Activated naive CD8-positive, alpha-beta T cell (primary cell): ENCODE measurements around the gene TOR1AIP2.

Source experiments
- H3K27ac Mint-ChIP-seq: one replicate; pipeline ENCODE4 v1.8.0; 2021; ENCODE audit warnings: mixed read lengths
- H3K27me3 Mint-ChIP-seq: one replicate; pipeline ENCODE4 v1.8.0; 2021; ENCODE audit warnings: mixed read lengths
- H3K36me3 Mint-ChIP-seq: one replicate; pipeline ENCODE4 v1.8.0; 2021; ENCODE audit warnings: mixed read lengths
- H3K4me1 Mint-ChIP-seq: one replicate; pipeline ENCODE4 v1.8.0; 2021; ENCODE audit warnings: low read depth, mixed read lengths
- H3K4me3 Mint-ChIP-seq: one replicate; pipeline ENCODE4 v1.8.0; 2021; ENCODE audit warnings: mild to moderate bottlenecking, mixed read lengths
- H3K9me3 Mint-ChIP-seq: one replicate; pipeline ENCODE4 v1.8.0; 2021; ENCODE audit warnings: low read depth, mixed read lengths

Gene TOR1AIP2

DNA sequence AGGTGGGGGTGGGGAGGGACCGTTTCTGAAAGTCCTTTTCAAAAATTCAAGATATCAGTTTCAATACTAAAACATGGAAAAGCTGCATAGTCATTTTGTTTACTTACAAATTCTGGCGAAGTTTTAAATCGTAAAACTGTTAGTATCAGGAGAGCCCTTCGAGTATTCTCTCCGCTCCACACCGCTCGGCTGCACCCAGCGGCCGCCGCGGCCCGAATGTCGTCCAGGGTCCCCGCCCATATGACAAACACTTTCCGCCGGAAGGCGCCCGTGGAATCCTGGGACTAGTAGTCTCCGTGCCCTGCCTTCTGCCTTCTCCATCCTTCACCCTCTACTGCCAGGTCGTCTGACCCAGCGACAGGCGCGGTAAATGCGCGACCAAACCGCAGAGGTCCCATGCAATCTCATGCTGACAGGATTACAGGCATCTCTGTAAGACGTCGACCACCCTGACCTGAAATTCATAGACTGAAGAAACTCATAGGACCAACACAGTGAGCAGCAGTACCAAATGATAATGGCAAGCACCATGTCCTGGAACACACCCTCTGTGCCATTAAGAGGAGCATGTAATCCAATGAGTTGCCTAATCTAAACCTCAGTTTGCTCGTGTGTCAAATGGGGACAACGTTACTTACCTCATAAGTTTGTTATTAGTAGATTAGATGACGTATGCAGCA lies at the start of gene TOR1AIP2:
Gene TOR1AIP2 (minus strand): TSS at position 218 of the 680 bp plus-strand sequence. CDS start 25,138 bp downstream, outside the sequence.
- Mint-ChIP-seq H3K27me3 (no peaks in the 10 kb centered on the region), H3K9me3 (no peaks in the 10 kb centered on the region), H3K27ac (peak within 1 kb of the TSS; percentile 91), H3K4me3 (peak within 1 kb of the TSS; percentile 93), H3K36me3 (peaks cover 2% of the 10 kb centered on the region), H3K4me1 (peaks cover 60% of the 10 kb centered on the region)

DNA sequence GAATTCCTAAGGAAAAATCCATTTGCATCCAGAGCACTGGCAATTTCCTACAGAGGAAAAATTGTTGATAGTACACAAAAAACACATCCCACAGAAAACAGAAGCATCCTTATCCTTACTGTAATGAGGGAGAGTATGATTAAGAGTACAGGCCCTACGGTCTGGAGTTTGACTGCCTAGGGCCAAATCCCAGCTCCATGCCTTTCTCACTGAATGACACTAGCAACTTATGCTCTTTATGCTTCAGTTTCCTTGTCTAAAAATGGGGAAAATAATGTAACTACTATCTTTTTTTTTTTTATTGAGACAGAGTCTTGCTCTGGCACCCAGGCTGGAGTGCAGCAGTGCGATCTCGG lies 49.2 kb upstream of the TOR1AIP2 start:
- H3K4me3 Mint-ChIP-seq = no peak overlapping the region

DNA sequence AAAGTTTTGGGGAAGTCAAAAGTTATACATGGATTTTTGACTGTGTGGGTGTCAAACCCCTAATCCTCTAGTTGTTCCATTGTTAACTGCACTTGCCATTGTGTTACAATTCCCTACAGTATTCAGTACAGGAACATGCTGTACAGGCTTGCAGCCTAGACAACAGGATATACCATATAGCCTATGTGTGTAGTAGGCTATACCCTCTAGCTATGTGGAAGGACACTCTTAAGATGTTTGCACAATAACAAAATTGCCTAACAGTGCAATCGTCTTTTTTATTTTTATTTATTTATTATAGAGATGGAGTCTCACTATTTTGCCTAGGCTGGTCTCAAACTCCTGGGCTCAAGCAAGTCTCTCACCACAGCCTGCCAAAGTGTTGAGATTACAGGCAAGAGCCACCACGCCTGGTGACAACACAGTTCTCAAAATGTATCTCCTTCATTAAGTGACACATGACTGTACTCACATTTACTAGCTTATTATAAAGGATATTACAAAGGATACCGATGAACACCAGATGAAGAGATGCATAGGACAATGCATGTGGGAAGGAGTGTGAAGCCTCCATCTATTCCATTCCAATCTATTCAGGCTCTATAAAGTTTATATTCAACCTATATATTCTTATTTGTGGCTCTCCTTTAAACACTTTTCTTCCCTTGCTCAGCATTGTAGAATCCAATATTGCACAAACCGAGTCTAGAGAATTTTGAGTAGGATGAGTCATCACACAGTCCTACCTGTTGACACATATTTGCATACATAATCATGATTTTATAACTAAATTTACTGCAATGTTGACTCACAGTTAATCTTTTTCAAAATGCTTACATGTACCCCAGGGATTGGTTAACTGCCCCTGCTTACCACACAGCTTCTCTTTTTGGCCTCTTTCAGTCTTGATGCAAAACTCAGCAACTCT lies 48.6 kb upstream of the TOR1AIP2 start:
- Mint-ChIP-seq H3K27me3 (no peaks in the 10 kb centered on the region), H3K4me1 (no peaks in the 10 kb centered on the region), H3K27ac (no peak overlapping the region), H3K9me3 (peaks cover 3% of the 10 kb centered on the region), H3K36me3 (peaks cover 3% of the 10 kb centered on the region), H3K4me3 (no peak overlapping the region)

More for the DNA sequence above, 49.2 kb upstream of the TOR1AIP2 start:
- H3K27ac Mint-ChIP-seq = no peak overlapping the region
- no peaks in the 10 kb centered on the region for H3K4me1 Mint-ChIP-seq
- H3K27me3 Mint-ChIP-seq = no peaks in the 10 kb centered on the region
- peaks cover 3% of the 10 kb centered on the region for H3K9me3 Mint-ChIP-seq
- H3K36me3 Mint-ChIP-seq = peaks cover 3% of the 10 kb centered on the region

DNA sequence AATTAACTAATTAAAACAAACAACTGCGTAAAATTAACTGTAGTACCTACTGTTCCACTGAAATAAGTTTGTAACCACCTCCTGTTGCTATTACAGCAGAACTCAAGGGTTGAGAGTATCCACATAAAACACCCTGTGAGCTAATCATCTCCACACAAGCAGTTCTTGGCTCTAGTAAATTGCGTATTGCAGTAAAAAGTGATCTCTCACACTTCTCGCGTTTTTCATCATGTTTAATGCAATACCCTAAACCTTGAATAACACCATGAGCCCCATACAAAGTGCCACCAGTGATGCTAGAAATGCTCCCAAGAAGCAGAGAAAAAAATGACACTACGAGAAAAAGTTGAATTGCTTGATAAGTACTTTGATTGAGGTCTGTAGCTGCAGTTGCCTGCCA lies 47.7 kb upstream of the TOR1AIP2 start:
- Mint-ChIP-seq H3K36me3 (peaks cover 3% of the 10 kb centered on the region), H3K9me3 (peaks cover 3% of the 10 kb centered on the region), H3K27ac (no peak overlapping the region), H3K27me3 (no peaks in the 10 kb centered on the region), H3K4me3 (no peak overlapping the region), H3K4me1 (no peaks in the 10 kb centered on the region)

DNA sequence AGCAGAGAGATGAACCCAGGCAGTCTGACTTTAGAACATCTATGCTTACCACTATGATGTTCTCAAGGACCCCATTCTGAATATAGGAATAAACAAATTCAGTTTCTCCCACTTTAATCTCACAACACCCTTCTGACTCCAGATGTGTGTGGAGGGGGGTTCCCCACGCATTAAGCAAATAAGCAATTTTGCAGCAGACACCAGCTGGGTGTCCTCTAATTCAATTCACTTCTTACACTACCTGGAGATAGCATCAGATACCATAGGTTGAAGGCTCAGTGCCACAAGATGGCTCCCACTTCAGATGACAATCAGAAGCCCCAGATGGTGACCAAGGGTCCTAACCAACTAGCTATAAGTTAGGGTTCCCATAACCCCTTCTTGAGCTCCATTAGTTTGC lies 46.7 kb upstream of the TOR1AIP2 start:
- Mint-ChIP-seq H3K27me3 (no peaks in the 10 kb centered on the region), H3K4me3 (no peak overlapping the region), H3K9me3 (peaks cover 3% of the 10 kb centered on the region), H3K4me1 (no peaks in the 10 kb centered on the region), H3K36me3 (peaks cover 3% of the 10 kb centered on the region), H3K27ac (no peak overlapping the region)

DNA sequence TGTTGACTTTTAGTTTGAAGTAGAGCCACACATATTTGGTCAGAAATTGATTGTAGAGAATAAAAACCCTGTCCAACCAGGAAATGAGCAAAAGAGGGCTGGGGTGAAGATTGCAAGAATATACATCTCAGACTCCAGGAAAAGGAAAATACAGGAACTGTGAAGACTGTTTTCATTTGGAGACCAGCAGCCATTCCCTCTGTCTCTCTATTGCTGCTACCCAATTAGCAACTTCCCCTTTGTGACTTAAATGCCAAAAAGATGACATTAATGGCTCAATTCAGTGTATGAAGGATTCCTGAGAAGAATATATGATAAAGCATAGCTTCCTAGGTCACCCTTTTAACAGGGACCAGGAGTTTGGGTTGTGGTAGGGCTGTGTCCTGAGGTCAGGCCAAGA lies 45.4 kb upstream of the TOR1AIP2 start:
- Mint-ChIP-seq H3K36me3 (peaks cover 9% of the 10 kb centered on the region), H3K27ac (no peak overlapping the region), H3K9me3 (peaks cover 3% of the 10 kb centered on the region), H3K4me3 (no peak overlapping the region), H3K4me1 (peaks cover 6% of the 10 kb centered on the region), H3K27me3 (no peaks in the 10 kb centered on the region)

DNA sequence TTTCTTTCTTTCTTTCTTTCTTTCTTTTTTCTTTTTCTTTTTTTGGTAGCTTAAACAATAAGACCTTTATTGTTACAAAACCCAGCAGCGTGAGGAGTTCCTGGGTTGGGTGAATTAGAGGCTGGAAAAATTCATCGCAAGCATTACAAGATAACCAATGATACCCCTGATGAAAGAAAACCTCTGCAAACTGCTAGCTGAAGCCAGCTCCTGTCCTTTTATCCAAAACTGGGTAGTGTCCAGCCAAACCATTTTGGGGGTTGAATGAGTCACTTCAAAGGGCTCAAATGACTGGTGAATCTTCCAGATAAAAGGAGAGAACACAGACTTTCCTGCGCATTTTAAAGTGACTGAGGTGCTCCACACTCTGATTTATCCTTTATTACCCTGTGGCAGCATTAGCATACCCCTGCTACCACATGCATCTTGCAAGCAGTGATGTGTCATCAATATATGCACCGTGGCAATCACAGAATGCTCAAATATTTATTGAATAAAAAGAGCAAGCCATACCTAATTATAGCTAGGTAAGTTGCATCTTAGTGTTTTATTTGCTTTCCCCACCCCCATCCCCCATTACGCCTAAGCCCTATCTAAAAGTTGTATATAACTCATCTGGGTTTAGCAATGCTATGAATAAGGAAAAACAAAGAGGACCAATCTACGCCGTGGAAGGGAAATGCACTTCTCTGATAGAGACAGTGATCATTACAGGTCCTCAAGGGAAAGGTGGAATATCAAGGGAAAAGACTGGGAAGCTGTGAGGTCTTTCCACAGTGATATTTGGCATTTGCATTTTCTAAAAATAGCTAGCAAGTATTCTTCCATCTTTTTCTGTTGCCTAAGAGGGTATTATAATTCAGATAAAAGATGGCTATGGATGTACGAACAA lies 44.6 kb upstream of the TOR1AIP2 start:
- no peak overlapping the region for H3K4me3 Mint-ChIP-seq
- peaks cover 10% of the 10 kb centered on the region for H3K36me3 Mint-ChIP-seq
- H3K9me3 Mint-ChIP-seq = peaks cover 3% of the 10 kb centered on the region
- H3K27me3 Mint-ChIP-seq = no peaks in the 10 kb centered on the region
- no peak overlapping the region for H3K27ac Mint-ChIP-seq
- peaks cover 9% of the 10 kb centered on the region for H3K4me1 Mint-ChIP-seq

DNA sequence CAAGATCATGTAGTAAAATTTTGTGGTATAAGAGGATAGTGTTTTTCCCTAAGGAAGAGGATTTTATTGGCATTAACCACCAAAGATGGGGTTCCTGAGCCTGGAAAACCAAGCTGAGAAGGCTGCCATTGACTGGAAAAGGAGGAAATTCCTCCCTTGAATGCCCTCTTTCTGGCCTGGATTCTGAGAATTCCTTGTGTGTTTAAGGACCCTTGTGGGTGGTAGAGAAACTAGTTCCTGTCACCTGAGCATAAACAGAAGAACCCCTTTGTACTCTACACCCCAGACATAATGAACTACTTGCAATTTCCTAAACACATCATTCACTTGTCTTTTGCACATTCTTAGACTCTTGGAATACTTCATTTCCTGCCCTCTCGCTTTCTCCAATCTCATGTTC lies 43.9 kb upstream of the TOR1AIP2 start:
- Mint-ChIP-seq H3K27me3 (no peaks in the 10 kb centered on the region), H3K27ac (no peak overlapping the region), H3K9me3 (peaks cover 2% of the 10 kb centered on the region), H3K4me3 (no peak overlapping the region), H3K4me1 (peaks cover 9% of the 10 kb centered on the region), H3K36me3 (peaks cover 11% of the 10 kb centered on the region)

DNA sequence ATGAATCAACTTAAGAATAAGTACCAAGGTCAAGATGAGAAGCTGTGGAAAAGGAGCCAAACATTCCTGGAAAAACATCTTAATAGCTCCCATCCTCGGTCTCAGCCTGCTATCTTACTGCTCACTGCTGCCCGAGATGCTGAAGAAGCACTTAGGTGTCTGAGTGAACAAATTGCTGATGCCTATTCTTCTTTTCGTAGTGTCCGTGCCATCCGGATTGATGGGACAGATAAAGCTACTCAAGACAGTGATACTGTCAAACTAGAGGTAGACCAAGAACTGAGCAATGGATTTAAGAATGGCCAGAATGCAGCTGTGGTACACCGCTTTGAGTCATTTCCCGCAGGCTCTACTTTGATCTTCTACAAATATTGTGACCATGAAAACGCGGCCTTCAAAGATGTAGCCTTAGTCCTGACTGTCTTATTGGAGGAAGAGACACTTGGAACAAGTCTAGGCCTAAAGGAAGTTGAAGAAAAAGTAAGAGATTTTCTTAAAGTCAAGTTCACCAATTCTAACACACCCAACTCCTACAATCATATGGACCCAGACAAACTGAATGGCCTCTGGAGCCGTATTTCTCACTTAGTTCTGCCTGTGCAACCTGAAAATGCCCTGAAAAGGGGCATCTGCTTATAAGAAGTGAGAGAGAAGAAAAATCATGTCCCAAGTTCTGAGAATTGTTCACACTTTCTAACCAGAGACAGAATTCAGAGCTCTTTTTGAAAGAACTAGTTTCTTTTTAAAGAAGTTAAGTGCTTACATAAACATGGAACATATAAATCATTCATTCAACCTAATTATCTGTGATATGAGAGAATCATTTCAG lies 40.2 kb upstream of the TOR1AIP2 start:
- Mint-ChIP-seq H3K36me3 (peaks cover 11% of the 10 kb centered on the region), H3K4me3 (no peak overlapping the region), H3K4me1 (peaks cover 9% of the 10 kb centered on the region), H3K27me3 (no peaks in the 10 kb centered on the region), H3K27ac (peak overlapping the region; percentile 67), H3K9me3 (no peaks in the 10 kb centered on the region)

DNA sequence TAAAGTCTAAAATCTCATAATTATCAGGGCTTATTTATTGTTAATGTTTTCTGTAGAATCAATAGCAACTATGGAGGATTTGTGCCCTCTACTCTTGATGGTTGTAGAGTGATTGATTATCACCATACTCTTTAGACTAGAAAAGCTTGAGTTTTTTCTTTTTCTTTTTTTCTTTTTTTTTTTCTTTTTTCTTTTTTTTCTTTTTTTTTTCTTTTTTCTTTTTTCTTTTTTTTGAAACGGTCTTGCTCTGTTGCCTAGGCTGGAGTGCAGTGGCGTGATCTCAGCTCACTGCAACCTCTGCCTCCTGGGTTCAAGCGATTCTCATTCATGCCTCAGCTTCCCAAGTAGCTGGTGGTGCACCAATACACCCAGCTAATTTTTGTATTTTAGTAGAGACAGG lies 34.2 kb upstream of the TOR1AIP2 start:
- Mint-ChIP-seq H3K9me3 (no peaks in the 10 kb centered on the region), H3K4me3 (no peak overlapping the region), H3K27ac (no peak overlapping the region), H3K27me3 (no peaks in the 10 kb centered on the region), H3K36me3 (peaks cover 6% of the 10 kb centered on the region), H3K4me1 (peaks cover 11% of the 10 kb centered on the region)

DNA sequence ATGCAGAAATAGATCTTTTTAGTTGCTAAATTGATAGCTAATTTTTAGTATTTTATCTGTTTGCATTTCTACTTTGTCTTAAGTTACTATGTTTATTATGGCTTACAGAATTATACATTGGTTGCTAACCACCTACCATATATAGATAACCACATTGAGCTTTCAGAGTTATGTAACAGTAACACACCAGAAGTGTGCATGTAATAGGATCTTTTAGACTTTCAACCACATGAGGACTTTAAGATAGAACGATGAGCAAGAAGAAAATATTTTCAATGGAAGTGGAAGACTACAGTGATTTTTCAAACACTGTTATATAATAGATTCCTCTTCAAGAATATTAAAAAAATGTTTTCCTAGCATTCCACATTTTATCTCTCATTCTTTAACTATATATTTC lies 33.3 kb upstream of the TOR1AIP2 start:
- Mint-ChIP-seq H3K9me3 (no peaks in the 10 kb centered on the region), H3K27ac (peak overlapping the region; percentile 50), H3K4me1 (peaks cover 11% of the 10 kb centered on the region), H3K27me3 (no peaks in the 10 kb centered on the region), H3K4me3 (no peak overlapping the region), H3K36me3 (peaks cover 6% of the 10 kb centered on the region)

DNA sequence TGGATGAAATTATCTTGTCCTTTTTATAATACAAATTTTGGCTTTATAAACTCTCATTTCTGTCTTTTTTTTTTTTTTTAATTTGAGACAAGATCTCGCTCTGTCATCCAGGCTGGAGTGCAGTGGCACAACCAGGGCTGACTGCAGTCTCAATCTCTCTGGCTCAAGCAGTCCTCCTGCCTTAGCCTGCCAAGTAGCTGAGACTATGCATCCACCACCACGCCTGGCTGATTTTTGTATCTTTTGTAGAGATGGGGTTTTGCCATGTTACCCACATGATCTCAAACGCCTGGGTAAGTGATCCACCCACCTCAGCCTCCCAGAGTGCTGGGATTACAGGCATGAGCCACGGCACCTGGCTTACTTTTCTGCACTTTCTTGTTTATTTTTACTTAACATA lies 12.0 kb upstream of the TOR1AIP2 start:
- H3K4me3 Mint-ChIP-seq = no peak overlapping the region
- H3K4me1 Mint-ChIP-seq = peaks cover 36% of the 10 kb centered on the region
- no peak overlapping the region for H3K27ac Mint-ChIP-seq
- H3K9me3 Mint-ChIP-seq = no peaks in the 10 kb centered on the region
- H3K36me3 Mint-ChIP-seq = no peaks in the 10 kb centered on the region
- H3K27me3 Mint-ChIP-seq = no peaks in the 10 kb centered on the region

DNA sequence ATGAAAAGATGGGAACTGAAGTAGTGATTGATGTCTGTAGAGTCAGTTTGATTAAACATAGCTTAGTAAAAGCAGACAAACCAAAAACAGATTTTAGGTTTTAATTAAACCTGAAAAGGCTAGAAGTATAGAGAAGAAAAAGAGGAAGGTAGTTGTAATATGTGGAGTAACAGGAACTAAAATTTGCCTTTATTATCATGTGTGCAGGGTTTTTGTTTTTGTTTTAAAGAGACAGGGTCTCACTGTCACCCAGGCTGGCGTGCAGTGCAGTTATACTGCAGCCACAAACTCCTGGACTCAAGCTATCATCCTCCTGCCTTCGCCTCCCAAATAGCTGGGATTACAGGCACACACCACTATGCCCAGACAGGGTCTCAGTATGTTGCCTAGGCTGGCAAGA lies 10.5 kb upstream of the TOR1AIP2 start:
- H3K9me3 Mint-ChIP-seq = no peaks in the 10 kb centered on the region
- H3K36me3 Mint-ChIP-seq = no peaks in the 10 kb centered on the region
- H3K4me3 Mint-ChIP-seq = peak overlapping the region; percentile 57
- peak overlapping the region; percentile 47 for H3K27ac Mint-ChIP-seq
- H3K4me1 Mint-ChIP-seq = peaks cover 44% of the 10 kb centered on the region
- no peaks in the 10 kb centered on the region for H3K27me3 Mint-ChIP-seq

DNA sequence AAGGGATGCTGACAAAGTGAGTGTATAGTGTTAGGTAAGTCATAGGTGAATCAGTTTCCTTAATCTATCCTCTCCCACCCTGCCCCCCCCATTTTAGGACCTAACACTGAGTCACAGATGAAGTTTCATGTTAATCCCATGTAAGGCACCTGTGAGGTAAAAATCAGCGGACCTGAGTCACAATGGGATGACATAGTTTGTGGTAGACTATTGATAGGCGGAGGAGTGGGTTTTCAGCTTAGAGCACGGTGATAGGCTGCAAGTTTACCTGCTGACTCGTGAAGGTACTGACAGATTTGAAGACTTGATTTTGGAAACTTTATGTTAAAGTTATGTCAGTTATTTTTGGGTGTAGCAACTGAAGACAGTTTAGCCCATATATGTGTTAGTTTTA lies 6.1 kb upstream of the TOR1AIP2 start:
- no peaks in the 10 kb centered on the region for H3K27me3 Mint-ChIP-seq
- H3K27ac Mint-ChIP-seq = peak overlapping the region; percentile 100
- peaks cover 60% of the 10 kb centered on the region for H3K4me1 Mint-ChIP-seq
- no peaks in the 10 kb centered on the region for H3K9me3 Mint-ChIP-seq
- no peaks in the 10 kb centered on the region for H3K36me3 Mint-ChIP-seq
- peak overlapping the region; percentile 98 for H3K4me3 Mint-ChIP-seq
